H1 (cell line): ENCODE results near the gene ARMH1. TPM values are rescaled to one million over a fixed set of nuclear protein-coding genes. Genes with fewer than 3 reads are reported as not detected.

Experiments
- CTCF ChIA-PET: fragments of 300-600 bp; sonication (Branson Sonifier 250); formaldehyde crosslinking; loops from one replicate; lab custom pipeline; 2021; ENCODE audit not compliant: partially characterized antibody; lab: Charles Lee
- POLR2A ChIA-PET: fragments of 300-600 bp; sonication (Branson Sonifier 250); formaldehyde crosslinking; loops from one replicate; lab custom pipeline; 2021; ENCODE audit warnings: inconsistent platforms; ENCODE audit not compliant: partially characterized antibody; lab: Charles Lee
- DNase-seq, 2 experiments: peaks; one replicate each; pipeline versions ENCODE4 v3.0.0 to v3.0.0-alpha.2; 2010 to 2022; ENCODE audit warnings: low spot score in 2 of 2, low read depth in 1 of 2, mixed read lengths in 1 of 2
- FAIRE-seq: peaks from 2 replicates; lab custom pipeline; 2011; peaks lifted over from hg19 to GRCh38; lab: Jason Lieb, UNC
- H2AFZ ChIP-seq: 2 replicates; pipeline ENCODE4 v1.8.1; 2012; ENCODE audit warnings: low read length, inconsistent platforms
- H2AK5ac ChIP-seq: 2 replicates; pipeline ENCODE4 v1.6.1; 2013; ENCODE audit warnings: low read depth, low read length
- H2BK120ac ChIP-seq: replicated peaks from 2 replicates; pipeline ENCODE3; 2013; ENCODE audit warnings: low read depth, low read length, inconsistent platforms
- H2BK12ac ChIP-seq: 2 replicates; pipeline ENCODE4 v1.6.1; 2013; ENCODE audit warnings: low read depth, low read length
- H2BK15ac ChIP-seq: 2 replicates; pipeline ENCODE4 v1.6.1; 2013; ENCODE audit warnings: low read length
- H2BK20ac ChIP-seq: 2 replicates; pipeline ENCODE4 v1.6.1; 2013; ENCODE audit warnings: low read length
- H2BK5ac ChIP-seq: 2 replicates; pipeline ENCODE4 v1.6.1; 2013; ENCODE audit warnings: low read depth, low read length
- H3K14ac ChIP-seq: 2 replicates; pipeline ENCODE4 v1.6.1; 2013; ENCODE audit warnings: inconsistent platforms; ENCODE audit not compliant: insufficient read length
- H3K18ac ChIP-seq: 2 replicates; pipeline ENCODE4 v1.6.1; 2013; ENCODE audit warnings: low read length; ENCODE audit errors: extremely low read depth
- H3K23ac ChIP-seq: 2 replicates; pipeline ENCODE4 v1.6.1; 2013; ENCODE audit warnings: inconsistent platforms; ENCODE audit not compliant: insufficient read length
- H3K23me2 ChIP-seq: 2 replicates; pipeline ENCODE4 v1.6.1; 2013; ENCODE audit warnings: low read depth, low read length
- H3K27ac ChIP-seq: 2 replicates; pipeline ENCODE4 v1.6.1; 2011; ENCODE audit warnings: low read depth, low read length, inconsistent platforms
- H3K27me3 ChIP-seq, 4 experiments: replicated peaks in 1 of 4; 1 replicate in 1 of 4; 2 replicates in 3 of 4; pipeline versions ENCODE4 v1.6.1 to v1.8.1; 2011 to 2013; ENCODE audit warnings: low read length in 3 of 4, mild to moderate bottlenecking in 3 of 4, inconsistent platforms in 2 of 4, mixed read lengths in 2 of 4, moderate library complexity in 1 of 4; ENCODE audit not compliant: control insufficient read depth in 3 of 4, insufficient read depth in 3 of 4; ENCODE audit errors: extremely low read depth in 1 of 4
- H3K36me3 ChIP-seq, 4 experiments: 2 replicates each; pipeline versions ENCODE4 v1.6.1 to v1.8.1; 2011 to 2013; ENCODE audit warnings: mild to moderate bottlenecking in 4 of 4, low read length in 3 of 4, moderate library complexity in 2 of 4, control low read depth in 1 of 4, inconsistent platforms in 1 of 4; ENCODE audit not compliant: insufficient read depth in 4 of 4, control insufficient read depth in 2 of 4
- H3K4ac ChIP-seq: replicated peaks from 2 replicates; pipeline ENCODE3; 2013; ENCODE audit warnings: low read length, low read depth, mixed read lengths, inconsistent platforms; ENCODE audit not compliant: insufficient read length
- H3K4me1 ChIP-seq, 4 experiments: replicated peaks in 1 of 4; 1 replicate in 1 of 4; 2 replicates in 3 of 4; pipeline versions ENCODE4 v1.6.1 to v1.8.1; 2011 to 2013; ENCODE audit warnings: low read length in 3 of 4, inconsistent platforms in 2 of 4, mixed read lengths in 1 of 4; ENCODE audit not compliant: insufficient read depth in 4 of 4, control insufficient read depth in 3 of 4
- H3K4me2 ChIP-seq, 2 experiments: 2 replicates each; pipeline versions ENCODE4 v1.6.1 to v1.8.1; 2011 to 2013; ENCODE audit warnings: low read depth in 2 of 2, low read length in 2 of 2, control low read depth in 1 of 2, inconsistent platforms in 1 of 2, mild to moderate bottlenecking in 1 of 2; ENCODE audit not compliant: insufficient read depth in 1 of 2
- H3K4me3 ChIP-seq, 4 experiments: fragments of 200-600, 300-600 bp in 1 of 4; sonication (generic), shearing (Covaris generic), sonication (Bioruptor Twin) in 1 of 4; 2 replicates each; pipeline versions ENCODE4 v1.5.1 to v1.8.1; 2011 to 2016; ENCODE audit warnings: low read length in 4 of 4, low read depth in 3 of 4, control low read depth in 2 of 4, inconsistent platforms in 2 of 4, mild to moderate bottlenecking in 2 of 4, mixed read lengths in 1 of 4, moderate library complexity in 1 of 4; ENCODE audit not compliant: insufficient read depth in 2 of 4; ENCODE audit errors: extremely low read depth in 1 of 4
- H3K56ac ChIP-seq: replicated peaks from 2 replicates; pipeline ENCODE3; 2013; ENCODE audit warnings: low read depth, mild to moderate bottlenecking, mixed read lengths, low read length, inconsistent platforms; ENCODE audit not compliant: insufficient read length
- H3K79me1 ChIP-seq: 2 replicates; pipeline ENCODE4 v1.6.1; 2013; ENCODE audit warnings: low read depth, low read length, control low read depth
- H3K79me2 ChIP-seq, 2 experiments: 2 replicates each; pipeline versions ENCODE4 v1.6.1 to v1.8.1; 2012 to 2013; ENCODE audit warnings: low read length in 2 of 2, mild to moderate bottlenecking in 2 of 2, inconsistent platforms in 1 of 2; ENCODE audit not compliant: insufficient read depth in 2 of 2, control insufficient read depth in 1 of 2
- H3K9ac ChIP-seq, 4 experiments: replicated peaks in 1 of 4; 1 replicate in 1 of 4; 2 replicates in 3 of 4; pipeline versions ENCODE4 v1.6.1 to v1.8.1; 2011 to 2013; ENCODE audit warnings: low read depth in 3 of 4, low read length in 3 of 4, control low read depth in 2 of 4, mild to moderate bottlenecking in 2 of 4, moderate library complexity in 2 of 4, inconsistent platforms in 1 of 4; ENCODE audit errors: extremely low read depth in 1 of 4
- H3K9me3 ChIP-seq, 2 experiments: 2 replicates each; pipeline versions ENCODE4 v1.6.1 to v1.8.1; 2012 to 2013; ENCODE audit warnings: mild to moderate bottlenecking in 2 of 2, moderate library complexity in 2 of 2, control low read depth in 1 of 2, inconsistent platforms in 1 of 2, low read depth in 1 of 2, low read length in 1 of 2, mixed read lengths in 1 of 2; ENCODE audit not compliant: insufficient read depth in 2 of 2
- H4K20me1 ChIP-seq, 2 experiments: replicated peaks in 1 of 2; 2 replicates each; pipeline versions ENCODE3 to v1.8.1; 2011 to 2013; ENCODE audit warnings: inconsistent platforms in 2 of 2, low read length in 2 of 2, mild to moderate bottlenecking in 1 of 2; ENCODE audit not compliant: insufficient read depth in 2 of 2, control insufficient read depth in 1 of 2
- H4K5ac ChIP-seq: 2 replicates; pipeline ENCODE4 v1.6.1; 2013; ENCODE audit warnings: low read length, low read depth, mixed read lengths, inconsistent platforms; ENCODE audit not compliant: insufficient read length
- H4K8ac ChIP-seq: 2 replicates; pipeline ENCODE4 v1.8.0; 2013; ENCODE audit warnings: mild to moderate bottlenecking, moderate library complexity, low read length, inconsistent platforms; ENCODE audit not compliant: insufficient read depth; ENCODE audit errors: extremely low read depth
- H4K91ac ChIP-seq: replicated peaks from 2 replicates; pipeline ENCODE3; 2013; ENCODE audit warnings: low read length, mixed read lengths, inconsistent platforms; ENCODE audit not compliant: insufficient read length
- BRCA1 ChIP-seq: IDR thresholded peaks from 2 replicates; pipeline ENCODE4 v1.6.1; 2012; ENCODE audit warnings: low read depth, low read length, improper control_type of control experiment
- FOSL1 ChIP-seq: IDR thresholded peaks from 2 replicates; pipeline ENCODE4 v1.6.1; 2011; ENCODE audit warnings: mild to moderate bottlenecking, low read depth, low read length, moderate library complexity; ENCODE audit not compliant: insufficient read depth
- HDAC2 ChIP-seq, 2 experiments: fragments of 300-600 bp in 1 of 2; sonication (generic) in 1 of 2; IDR thresholded peaks; 2 replicates each; pipeline ENCODE4 v1.6.1; 2011 to 2012; ENCODE audit warnings: low read depth in 2 of 2, low read length in 2 of 2, mild to moderate bottlenecking in 2 of 2, moderate library complexity in 2 of 2, borderline replicate concordance in 1 of 2, inconsistent platforms in 1 of 2
- HDAC6 ChIP-seq: IDR thresholded peaks from one replicate; pipeline ENCODE4 v1.7.1; 2012; ENCODE audit warnings: low read depth, mild to moderate bottlenecking, inconsistent platforms, low read length, moderate library complexity
- WGBS, 2 experiments: shearing (Covaris generic) in 1 of 2; methylation state at CpG; one replicate each; pipeline versions ENCODE4 v1.1.6 to v1.1.7; 2013 to 2015; ENCODE audit warnings: low lambda C conversion rate in 2 of 2, mixed read lengths in 2 of 2, inconsistent platforms in 1 of 2, low coverage in 1 of 2, missing lambda C conversion rate in 1 of 2; ENCODE audit not compliant: insufficient replicate concordance in 2 of 2, insufficient coverage in 1 of 2, insufficient read length in 1 of 2; ENCODE audit errors: extremely low coverage in 1 of 2, missing lambda C conversion rate in 1 of 2; 5-methylcytosine and 5-hydroxymethylcytosine counted together
- polyA plus RNA-seq, 7 experiments: library from polyadenylated mRNA; depleted of rRNA in 3 of 7; stranded (reverse) in 5 of 7; unstranded in 2 of 7; fragments of >200 nt in 5 of 7; fragments of 200-250 nt in 2 of 7; gene quantifications; 1 replicate in 5 of 7; 2 replicates in 1 of 7; 4 replicates in 1 of 7; pipeline versions ENCODE4 v1.2.1 to v1.2.3, GENCODE V29; 2011 to 2013; ENCODE audit warnings: missing spikeins in 2 of 7, mixed read lengths in 2 of 7
- total RNA-seq: library from RNA; stranded (reverse); fragmentation: NEBNext Ultra II Directional; extraction: Animal tissue kit (Norgen Biotek cat#: 25700); gene quantifications from 2 replicates; pipeline ENCODE4 v1.2.1, GENCODE V29; 2021

ARMH1 gene
- total and polyA plus RNA-seq, 2 of the 8 experiments (the other 6 are each of a cell fraction or from before 2014, with no cell fraction given), result 0.82 to 0.85 TPM

DNA sequence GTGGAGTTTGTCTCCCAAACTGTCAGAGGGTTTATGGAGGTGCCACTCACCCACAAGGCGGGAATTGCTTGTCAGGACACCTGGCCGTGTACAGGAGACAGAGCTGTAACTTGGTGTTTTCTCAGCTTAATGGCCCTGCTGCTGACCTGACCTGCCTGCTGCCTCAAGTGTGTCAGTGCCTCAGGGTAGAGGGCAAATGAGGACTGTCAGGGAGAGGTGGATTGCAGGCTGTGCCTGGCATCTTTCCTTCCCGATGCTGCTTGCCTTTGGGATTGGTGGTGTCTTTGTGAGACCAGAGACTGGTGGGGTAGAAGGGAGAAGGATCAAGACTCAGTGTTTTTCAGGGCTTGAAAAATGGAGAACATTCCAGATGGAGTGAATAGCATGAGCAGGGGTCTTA, 31.6 kb upstream of the ARMH1 start:
- peaks cover 13% of the 10 kb centered on the region for H3K79me1 ChIP-seq
- no peak for FAIRE-seq
- 0 out of 2 replicates have a peak overlapping the region, but pooled peaks have one; percentile 12 for H2BK5ac ChIP-seq
- no peak for TF ChIP-seq HDAC2 (IDR thresholded peaks at IDR 0.05; ENCODE audit: borderline replicate concordance in 1 of 2, low read depth in 2 of 2, low read length in 2 of 2)
- no peak for TF ChIP-seq HDAC6
- no peak for TF ChIP-seq BRCA1
- no peak for TF ChIP-seq FOSL1

More for the DNA sequence above, 31.6 kb upstream of the ARMH1 start:
- no peak overlapping the region for H4K91ac ChIP-seq
- no peaks in the 10 kb centered on the region for H3K27me3 ChIP-seq
- no peak overlapping the region for H3K4ac ChIP-seq
- H4K5ac ChIP-seq, result no peak overlapping the region
- 90% methylated on average over 3 of the region's 3 CpGs; no CpG with 5 or more reads in 1 of the 2 experiments for WGBS, 2 experiments
- no peaks in the 10 kb centered on the region for H3K79me2 ChIP-seq
- ChIA-PET POLR2A (interaction anchor here (0.9 to 30.8 kb wide), 5 partner anchors 1 to 405 kb away, joined by 3 to 633 read pairs (median 4); no protein-coding TSS in a partner anchor), CTCF (interaction anchor here (0.8 to 15.0 kb wide), 7 partner anchors 7 to 33 kb away, joined by 3 to 197 read pairs (median 11); partner anchors contain the start of genes ARMH1 and TMEM53)
- H2AFZ ChIP-seq, result no peak overlapping the region
- no peak overlapping the region for H3K4me2 ChIP-seq
- H3K4me1 ChIP-seq, result no peaks in the 10 kb centered on the region
- peaks cover 24 to 71% (median 54%) of the 10 kb centered on the region in 4 experiments for H3K36me3 ChIP-seq
- no peak overlapping the region for H2BK20ac ChIP-seq
- H2BK12ac ChIP-seq, result no peak overlapping the region
- no peak overlapping the region for H3K27ac ChIP-seq
- no peak overlapping the region for H3K4me3 ChIP-seq
- H3K9me3 ChIP-seq, result no peaks in the 10 kb centered on the region
- no peak overlapping the region for H4K8ac ChIP-seq
- H3K9ac ChIP-seq, result no peak overlapping the region
- H3K56ac ChIP-seq, result no peak overlapping the region
- no peak overlapping the region for H3K23ac ChIP-seq
- H3K23me2 ChIP-seq, result no peaks in the 10 kb centered on the region
- no peak overlapping the region for H2BK120ac ChIP-seq
- H3K14ac ChIP-seq, result no peak overlapping the region
- H4K20me1 ChIP-seq, result peaks cover 6 to 17% of the 10 kb centered on the region in 2 experiments
- no peak for DNase-seq
- no peak overlapping the region for H3K18ac ChIP-seq
- H2AK5ac ChIP-seq, result no peak overlapping the region
- H2BK15ac ChIP-seq, result no peak overlapping the region
